HEK293T (cell line): Measurements from ENCODE around the gene S100A3.

Experiments
- CTCF ChIA-PET: fragments of 350-600 bp; formaldehyde crosslinking; extraction: SDS; loops from one replicate; lab custom pipeline; 2021; ENCODE audit warnings: antibody characterized with exemption, inconsistent platforms; lab: Yijun Ruan, JAX
- POLR2A ChIA-PET: fragments of 350-600 bp; formaldehyde crosslinking; extraction: SDS; loops from one replicate; lab custom pipeline; 2020; ENCODE audit warnings: antibody characterized with exemption, inconsistent platforms; lab: Yijun Ruan, JAX
- DNase-seq: peaks from one replicate; pipeline ENCODE4 v3.0.0; 2012; ENCODE audit warnings: mixed read lengths; ENCODE audit errors: extremely low spot score
- ARNT ChIP-seq: fragments of 450-650 bp; IDR thresholded peaks from 2 replicates; pipeline ENCODE4 v1.6.1; 2017; ENCODE audit warnings: mild to moderate bottlenecking
- BHLHE40 ChIP-seq: fragments of 450-650 bp; IDR thresholded peaks from 2 replicates; pipeline ENCODE4 v1.6.1; 2016; ENCODE audit warnings: mild to moderate bottlenecking, moderate library complexity, borderline replicate concordance
- CTBP1 ChIP-seq: fragments of 450-650 bp; IDR thresholded peaks from 2 replicates; pipeline ENCODE4 v1.6.1; 2016; ENCODE audit warnings: borderline replicate concordance
- ELF4 ChIP-seq: fragments of 450-650 bp; IDR thresholded peaks from 2 replicates; pipeline ENCODE4 v1.6.1; 2017; ENCODE audit warnings: antibody characterized with exemption
- FOXA1 ChIP-seq: fragments of 450-650 bp; IDR thresholded peaks from 2 replicates; pipeline ENCODE4 v1.6.1; 2016; ENCODE audit warnings: mild to moderate bottlenecking
- FOXK2 ChIP-seq: fragments of 450-650 bp; IDR thresholded peaks from 2 replicates; pipeline ENCODE4 v1.6.1; 2016; ENCODE audit warnings: mild to moderate bottlenecking
- FOXM1 ChIP-seq: fragments of 450-650 bp; IDR thresholded peaks from 2 replicates; pipeline ENCODE4 v1.6.1; 2017; ENCODE audit warnings: mild to moderate bottlenecking, borderline replicate concordance
- HDGF ChIP-seq: fragments of 450-650 bp; IDR thresholded peaks from 2 replicates; pipeline ENCODE4 v1.6.1; 2017; ENCODE audit warnings: antibody characterized with exemption, borderline replicate concordance
- L3MBTL2 ChIP-seq: fragments of 450-650 bp; conservative IDR thresholded peaks from 2 replicates; pipeline ENCODE4 v1.6.1; 2016; ENCODE audit warnings: mild to moderate bottlenecking
- LEF1 ChIP-seq: fragments of 450-650 bp; IDR thresholded peaks from 2 replicates; pipeline ENCODE4 v1.6.1; 2017; ENCODE audit warnings: mild to moderate bottlenecking, borderline replicate concordance
- NFRKB ChIP-seq: fragments of 450-650 bp; IDR thresholded peaks from 2 replicates; pipeline ENCODE4 v1.6.1; 2016; ENCODE audit warnings: mild to moderate bottlenecking, moderate library complexity
- SP1 ChIP-seq: fragments of 450-650 bp; IDR thresholded peaks from 2 replicates; pipeline ENCODE4 v1.6.1; 2017
- SUZ12 ChIP-seq: fragments of 450-650 bp; IDR thresholded peaks from 2 replicates; pipeline ENCODE4 v1.6.1; 2016; ENCODE audit warnings: mild to moderate bottlenecking
- TARDBP ChIP-seq: fragments of 450-650 bp; IDR thresholded peaks from 2 replicates; pipeline ENCODE4 v1.6.1; 2016
- ZNF384 ChIP-seq: fragments of 450-650 bp; IDR thresholded peaks from 2 replicates; pipeline ENCODE4 v1.6.1; 2016
- TF ChIP-seq, protein P1 (sequence below): fragments of 450-650 bp; IDR thresholded peaks from 2 replicates; pipeline ENCODE4 v1.6.1; 2016

S100A3 gene

DNA sequence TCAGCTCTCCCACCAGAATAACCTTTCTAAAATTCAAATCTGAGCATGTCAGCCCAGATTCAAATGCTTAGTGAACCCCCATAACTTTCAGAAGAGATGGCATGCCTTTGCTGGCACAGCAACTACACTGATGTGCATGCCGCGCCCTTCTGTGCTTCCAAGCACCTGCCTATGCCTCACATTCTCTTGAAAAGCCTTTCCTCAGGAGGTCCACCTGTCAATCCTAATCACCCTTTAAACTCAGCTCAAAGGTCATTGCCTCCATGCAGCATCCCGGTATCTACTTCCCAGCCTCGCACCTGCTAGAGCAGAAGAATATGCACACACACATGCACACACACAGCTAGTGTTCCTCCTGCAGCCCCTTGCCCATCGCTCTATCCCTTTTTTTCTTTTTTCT, 21.8 kb upstream of the S100A3 start:
- no peak for DNase-seq
- CTCF ChIA-PET: interaction anchor here (1.4 to 5.8 kb wide), 3 partner anchors 38 to 63 kb away, joined by 3 to 60 read pairs (median 15); partner anchors contain the start of genes CHTOP, S100A1 and S100A13
- POLR2A ChIA-PET: interaction anchor here (1.6 to 1.7 kb wide), 2 partner anchors 56 to 63 kb away, joined by 7 to 8 read pairs; partner anchors contain the start of genes CHTOP, S100A1 and S100A13
- no peak for TF ChIP-seq FOXK2

DNA sequence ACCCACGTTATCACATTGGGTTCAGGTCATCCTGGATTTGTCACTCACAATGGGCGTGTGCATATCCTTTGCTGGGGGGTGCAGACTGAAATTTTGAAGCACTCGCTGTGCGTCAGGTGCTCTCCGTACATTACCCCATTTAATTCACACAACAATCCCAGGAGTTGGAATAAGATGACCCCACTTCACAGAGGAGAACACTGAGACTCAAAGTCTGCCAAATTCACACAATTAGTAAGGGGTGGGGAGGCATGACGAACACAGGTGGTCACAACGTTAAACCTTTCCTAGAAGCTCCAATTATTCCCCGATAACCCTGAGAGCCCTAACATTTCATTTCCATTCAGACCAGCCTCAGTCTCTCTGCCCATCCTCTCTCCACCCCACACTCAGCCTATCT, 20.4 kb upstream of the S100A3 start:
- ChIA-PET CTCF (interaction anchor here (0.9 to 5.8 kb wide), 6 partner anchors 25 to 65 kb away, joined by 3 to 60 read pairs (median 12); partner anchors contain the start of genes CHTOP, S100A1, S100A13 and S100A4), POLR2A (interaction anchor here (1.6 to 2.1 kb wide), 3 partner anchors 58 to 65 kb away, joined by 7 to 13 read pairs (median 8); partner anchors contain the start of genes CHTOP, S100A1 and S100A13)
- TF ChIP-seq FOXK2 (no peak), HDGF (no peak), ARNT (no peak), ELF4 (no peak), LEF1 (no peak), FOXA1 (no peak), NFRKB (no peak), BHLHE40 (no peak), TARDBP (no peak), L3MBTL2 (no peak), SUZ12 (no peak), CTBP1 (no peak), ZNF384 (no peak)
- TF ChIP-seq, protein P1, sequence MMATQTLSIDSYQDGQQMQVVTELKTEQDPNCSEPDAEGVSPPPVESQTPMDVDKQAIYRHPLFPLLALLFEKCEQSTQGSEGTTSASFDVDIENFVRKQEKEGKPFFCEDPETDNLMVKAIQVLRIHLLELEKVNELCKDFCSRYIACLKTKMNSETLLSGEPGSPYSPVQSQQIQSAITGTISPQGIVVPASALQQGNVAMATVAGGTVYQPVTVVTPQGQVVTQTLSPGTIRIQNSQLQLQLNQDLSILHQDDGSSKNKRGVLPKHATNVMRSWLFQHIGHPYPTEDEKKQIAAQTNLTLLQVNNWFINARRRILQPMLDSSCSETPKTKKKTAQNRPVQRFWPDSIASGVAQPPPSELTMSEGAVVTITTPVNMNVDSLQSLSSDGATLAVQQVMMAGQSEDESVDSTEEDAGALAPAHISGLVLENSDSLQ: no peak
- DNase-seq: no peak

DNA sequence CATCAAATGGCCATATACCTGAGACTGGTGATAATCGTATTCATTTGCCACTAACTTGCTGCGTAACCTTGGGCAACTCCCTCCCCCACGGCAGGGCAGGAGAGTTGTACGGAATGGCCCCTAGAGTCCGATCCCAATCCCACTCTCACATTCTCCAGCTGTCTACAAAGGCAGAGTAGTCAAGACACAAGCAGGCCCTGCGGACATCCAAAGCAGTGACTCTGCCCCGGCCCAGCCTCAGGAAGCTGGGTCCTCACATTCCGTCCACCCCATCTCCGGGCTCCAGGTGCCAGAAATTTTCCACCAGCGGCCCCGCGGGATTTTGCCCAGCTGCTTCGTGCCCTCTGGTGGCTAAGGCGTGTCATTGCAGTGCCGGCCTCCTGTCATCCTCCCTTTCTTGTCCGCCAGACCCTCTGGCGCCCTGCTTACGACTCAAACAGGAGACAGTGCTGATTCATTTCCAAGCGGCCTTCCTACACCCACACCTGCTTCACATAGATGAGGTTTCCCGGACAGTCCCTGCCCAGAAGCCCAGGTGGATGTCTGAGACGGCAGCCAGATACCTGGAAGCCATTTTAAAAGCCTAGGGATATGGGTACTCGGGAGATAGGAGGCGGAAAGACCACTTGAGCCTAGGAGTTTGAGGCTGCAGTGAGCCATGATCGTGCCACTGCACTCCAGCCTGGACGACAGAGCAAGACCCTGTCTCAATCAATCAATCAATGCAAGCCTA, 19.5 kb upstream of the S100A3 start:
- ChIA-PET POLR2A (interaction anchor here (0.6 to 2.1 kb wide), 14 partner anchors 8 to 213 kb away, joined by 3 to 13 read pairs (median 5); partner anchors contain the start of genes CHTOP and S100A13), CTCF (interaction anchor here (0.6 to 5.8 kb wide), 13 partner anchors 9 to 76 kb away, joined by 3 to 60 read pairs (median 8); partner anchors contain the start of genes S100A1, S100A13 and S100A4)
- DNase-seq: peak; percentile 95
- TF ChIP-seq SUZ12: no peak
- TF ChIP-seq FOXM1: no peak
- TF ChIP-seq TARDBP: no peak
- TF ChIP-seq, protein P1: peak; percentile 41
- no peak for TF ChIP-seq NFRKB
- no peak for TF ChIP-seq LEF1
- TF ChIP-seq CTBP1: no peak
- TF ChIP-seq FOXA1: no peak

DNA sequence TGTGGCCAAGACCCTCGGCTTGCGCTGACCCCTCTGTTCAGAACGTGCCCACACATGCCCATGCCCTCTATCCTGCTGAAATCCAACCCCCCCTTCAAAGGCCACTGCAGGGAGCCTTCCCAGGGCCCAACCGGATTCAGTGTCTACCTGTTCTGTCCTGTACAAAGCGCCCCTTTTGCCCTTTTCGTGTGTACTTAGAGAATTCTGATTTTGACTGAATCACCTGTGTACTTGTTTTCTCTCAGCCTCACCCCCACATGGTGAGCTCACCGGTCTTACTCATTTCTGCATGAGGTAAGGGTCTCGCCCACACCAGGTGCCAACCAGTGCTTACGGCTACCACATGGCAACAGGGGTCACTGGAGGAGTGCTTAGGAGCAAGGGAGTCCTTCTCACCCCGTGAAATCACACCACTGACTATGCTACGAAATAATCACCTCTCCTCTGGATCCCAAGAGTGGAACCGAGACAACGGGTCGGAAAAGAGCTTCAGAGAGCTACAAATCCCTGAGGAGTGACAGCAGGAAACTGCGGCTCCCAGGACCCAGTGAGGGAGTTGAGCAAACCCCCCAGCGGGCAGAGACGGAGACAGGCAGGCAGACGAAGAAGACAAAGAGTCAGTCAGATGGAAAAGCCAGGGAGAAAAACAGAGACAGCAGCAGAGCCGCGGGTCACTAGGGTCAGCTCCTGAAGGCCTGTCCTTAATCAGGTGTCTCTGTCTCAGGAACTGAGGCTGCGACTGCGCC, 18.7 kb upstream of the S100A3 start:
- ChIA-PET POLR2A (interaction anchor here (0.6 to 2.1 kb wide), 14 partner anchors 9 to 213 kb away, joined by 3 to 13 read pairs (median 5); partner anchors contain the start of genes CHTOP and S100A13), CTCF (interaction anchor here (0.6 to 5.8 kb wide), 12 partner anchors 8 to 75 kb away, joined by 3 to 60 read pairs (median 7); partner anchors contain the start of genes S100A1, S100A13 and S100A4)
- DNase-seq: no peak
- TF ChIP-seq CTBP1: no peak
- no peak for TF ChIP-seq ARNT
- no peak for TF ChIP-seq TARDBP
- no peak for TF ChIP-seq FOXK2
- no peak for TF ChIP-seq LEF1
- TF ChIP-seq ELF4: no peak
- TF ChIP-seq SP1: no peak
- TF ChIP-seq SUZ12: no peak
- no peak for TF ChIP-seq FOXA1
- TF ChIP-seq BHLHE40: no peak
- TF ChIP-seq FOXM1: no peak
- no peak for TF ChIP-seq ZNF384
- TF ChIP-seq, protein P1: no peak
- no peak for TF ChIP-seq HDGF
- TF ChIP-seq NFRKB: no peak
- TF ChIP-seq L3MBTL2: no peak
